HCT116 (cell line): Measurements from ENCODE around the gene TCEA3. TPM values are rescaled to one million over a fixed set of nuclear protein-coding genes. Genes with fewer than 3 reads are reported as not detected.

Source experiments
- ATAC-seq: fragments of 200-7000 bp; cut with Tn5 transposase; 2 replicates; pipeline ENCODE4 v1.9.1; 2020; ENCODE audit warnings: mild to moderate bottlenecking, moderate library complexity
- BruUV-seq: library from RNA; stranded (reverse); fragments of 400-500 nt; replicated peaks from 2 replicates; lab custom pipeline; 2021; lab: Mats Ljungman, UMichigan
- CTCF ChIA-PET: fragments of 300-600 bp; sonication (Branson Sonifier 250); formaldehyde crosslinking; loops from one replicate; lab custom pipeline; 2021; ENCODE audit warnings: antibody characterized with exemption; lab: Charles Lee
- POLR2A ChIA-PET: fragments of 300-600, 350-600 bp; sonication (Branson Sonifier 250); formaldehyde crosslinking; loops from one replicate; lab custom pipeline; 2021; ENCODE audit warnings: antibody characterized with exemption; lab: Charles Lee
- RAD21 ChIA-PET, 2 experiments: fragments of 300-600 bp; sonication (Branson Sonifier 250); formaldehyde crosslinking; loops; one replicate each; lab custom pipeline; 2023; ENCODE audit warnings: low total read pairs in 2 of 2; ENCODE audit not compliant: uncharacterized antibody in 2 of 2, unreplicated experiment in 2 of 2, low non-redundant PET in 1 of 2; lab: Charles Lee
- DNase-seq: peaks from one replicate; pipeline ENCODE4 v3.0.0-alpha.2; 2010; ENCODE audit warnings: low read depth, low spot score
- H2AFZ ChIP-seq: fragments of 200-600 bp; shearing (Covaris generic), sonication (generic); 2 replicates; pipeline ENCODE4 v1.6.1; 2017; ENCODE audit warnings: low read depth, mixed run types, mixed read lengths, antibody characterized with exemption, low read length; ENCODE audit not compliant: poor library complexity, severe bottlenecking
- H3K27ac ChIP-seq: 2 replicates; pipeline ENCODE4 v1.5.1; 2012; ENCODE audit warnings: low read depth, low read length
- H3K27me3 ChIP-seq: fragments of 200-600 bp; sonication (generic); 2 replicates; pipeline ENCODE4 v1.6.1; 2016; ENCODE audit warnings: mixed run types, low read length, mixed read lengths; ENCODE audit not compliant: insufficient read depth
- H3K36me3 ChIP-seq, 2 experiments: fragments of 200-500 bp in 1 of 2; fragments of 200-600 bp in 1 of 2; sonication (Bioruptor generic) in 1 of 2; sonication (generic) in 1 of 2; 2 replicates each; pipeline versions ENCODE4 v1.5.1 to v1.6.1; 2014 to 2016; ENCODE audit warnings: low read length in 2 of 2, inconsistent platforms in 1 of 2, mixed read lengths in 1 of 2, mixed run types in 1 of 2; ENCODE audit not compliant: insufficient read depth in 2 of 2, control insufficient read depth in 1 of 2
- H3K4me1 ChIP-seq, 2 experiments: fragments of 200-600 bp in 1 of 2; sonication (generic) in 1 of 2; 2 replicates each; pipeline versions ENCODE4 v1.5.1 to v1.6.1; 2012 to 2017; ENCODE audit warnings: low read length in 2 of 2, inconsistent platforms in 1 of 2, mild to moderate bottlenecking in 1 of 2, mixed read lengths in 1 of 2, mixed run types in 1 of 2, moderate library complexity in 1 of 2; ENCODE audit not compliant: insufficient read depth in 2 of 2, control insufficient read depth in 1 of 2
- H3K4me2 ChIP-seq: fragments of 200-600 bp; sonication (generic); 2 replicates; pipeline ENCODE4 v1.6.1; 2017; ENCODE audit warnings: mixed run types, low read length, mixed read lengths
- H3K4me3 ChIP-seq, 2 experiments: fragments of 200-600 bp in 1 of 2; sonication (generic) in 1 of 2; replicated peaks in 1 of 2; 2 replicates each; pipeline ENCODE4 v1.5.1; 2011 to 2016; ENCODE audit warnings: low read length in 2 of 2, control low read depth in 1 of 2, low read depth in 1 of 2, mild to moderate bottlenecking in 1 of 2, mixed read lengths in 1 of 2, mixed run types in 1 of 2
- H3K79me2 ChIP-seq: fragments of 200-600 bp; sonication (generic); 2 replicates; pipeline ENCODE4 v1.6.1; 2017; ENCODE audit warnings: mild to moderate bottlenecking, mixed run types, low read length, moderate library complexity, mixed read lengths; ENCODE audit not compliant: insufficient read depth
- H3K9ac ChIP-seq: fragments of 200-600 bp; sonication (generic); 2 replicates; pipeline ENCODE4 v1.6.1; 2016; ENCODE audit warnings: low read length, mixed read lengths
- H3K9me2 ChIP-seq: fragments of 200-600 bp; sonication (generic), shearing (Covaris generic); 2 replicates; pipeline ENCODE4 v1.6.1; 2017; ENCODE audit warnings: mixed run types, mild to moderate bottlenecking, moderate library complexity; ENCODE audit not compliant: insufficient read depth
- H3K9me3 ChIP-seq, 2 experiments: fragments of 200-500 bp in 1 of 2; fragments of 200-600 bp in 1 of 2; sonication (Bioruptor generic) in 1 of 2; sonication (generic) in 1 of 2; 2 replicates each; pipeline ENCODE4 v1.6.1; 2014 to 2017; ENCODE audit warnings: low read length in 2 of 2, mixed read lengths in 2 of 2, inconsistent platforms in 1 of 2, low read depth in 1 of 2, mild to moderate bottlenecking in 1 of 2, mixed run types in 1 of 2, moderate library complexity in 1 of 2; ENCODE audit not compliant: control insufficient read depth in 1 of 2, insufficient read depth in 1 of 2
- H4K20me1 ChIP-seq: fragments of 200-600 bp; sonication (generic), shearing (Covaris generic); 2 replicates; pipeline ENCODE4 v1.6.1; 2017; ENCODE audit warnings: mixed run types, mild to moderate bottlenecking, moderate library complexity; ENCODE audit not compliant: insufficient read depth
- EGR1 ChIP-seq: IDR thresholded peaks from 2 replicates; pipeline ENCODE4 v1.6.1; 2012; ENCODE audit warnings: low read depth
- ELF1 ChIP-seq: IDR thresholded peaks from 2 replicates; pipeline ENCODE4 v1.6.1; 2012; ENCODE audit warnings: low read depth, borderline replicate concordance
- EZH2 ChIP-seq: fragments of 200-600 bp; sonication (generic); IDR thresholded peaks from 2 replicates; pipeline ENCODE4 v1.6.1; 2017; ENCODE audit warnings: antibody characterized with exemption, mixed run types
- EZH2phosphoT487 ChIP-seq: fragments of 200-600 bp; IDR thresholded peaks from 2 replicates; pipeline ENCODE4 v1.6.1; 2018; ENCODE audit warnings: antibody characterized with exemption, borderline replicate concordance
- FOSL1 ChIP-seq: IDR thresholded peaks from 2 replicates; pipeline ENCODE4 v1.6.1; 2012; ENCODE audit warnings: low read depth
- POLR2A ChIP-seq: IDR thresholded peaks from 2 replicates; pipeline ENCODE4 v1.7.0; 2011; ENCODE audit warnings: borderline replicate concordance; ENCODE audit not compliant: insufficient read depth, insufficient read length; ENCODE audit errors: extremely low read depth
- POLR2AphosphoS5 ChIP-seq: IDR thresholded peaks from 2 replicates; pipeline ENCODE4 v1.6.1; 2011; ENCODE audit warnings: mild to moderate bottlenecking, low read depth, low read length, moderate library complexity
- SP1 ChIP-seq: IDR thresholded peaks from 2 replicates; pipeline ENCODE4 v1.6.1; 2012; ENCODE audit warnings: low read depth
- TCF7L2 ChIP-seq: IDR thresholded peaks from 2 replicates; pipeline ENCODE4 v1.7.0; 2011; ENCODE audit warnings: borderline replicate concordance, inconsistent platforms; ENCODE audit not compliant: insufficient read depth, insufficient read length; ENCODE audit errors: extremely low read depth
- YY1 ChIP-seq: IDR thresholded peaks from 2 replicates; pipeline ENCODE4 v1.6.1; 2011; ENCODE audit warnings: low read length, low read depth, moderate library complexity, mild to moderate bottlenecking; ENCODE audit not compliant: insufficient replicate concordance; ENCODE audit errors: extremely low read depth
- ZFX ChIP-seq: fragments of 450-650 bp; IDR thresholded peaks from 2 replicates; pipeline ENCODE4 v1.6.1; 2017
- ZNF274 ChIP-seq: fragments of 200-500 bp; sonication (Bioruptor generic); IDR thresholded peaks from 2 replicates; pipeline ENCODE4 v1.6.1; 2014; ENCODE audit warnings: mild to moderate bottlenecking, low read depth, low read length, inconsistent platforms
- intact Hi-C: fragments of 100-400 bp; cut with micrococcal nuclease; formaldehyde crosslinking; loops from 2 replicates; pipeline ENCODE4 v1.10.0; 2022
- total RNA-seq: library from RNA; stranded (reverse); gene quantifications from one replicate; pipeline ENCODE4 v1.2.1, GENCODE V29; 2021; ENCODE audit not compliant: unreplicated experiment
- TF ChIP-seq, protein P1 (sequence below): IDR thresholded peaks from 2 replicates; pipeline ENCODE4 v1.6.1; 2011; ENCODE audit warnings: mild to moderate bottlenecking, low read length, moderate library complexity; ENCODE audit not compliant: insufficient replicate concordance; ENCODE audit errors: extremely low read depth
- TF ChIP-seq, protein P2 (sequence below): IDR thresholded peaks from 2 replicates; pipeline ENCODE4 v1.6.1; 2012
- TF ChIP-seq, protein P3 (sequence below), 3 experiments: fragments of 200-600 bp in 1 of 3; sonication (generic) in 1 of 3; IDR thresholded peaks in 2 of 3; conservative IDR thresholded peaks in 1 of 3; 2 replicates each; pipeline ENCODE4 v1.5.1; 2012 to 2017; ENCODE audit warnings: low read depth in 2 of 3, low read length in 2 of 3, antibody characterized with exemption in 1 of 3, borderline replicate concordance in 1 of 3, control low read depth in 1 of 3, mild to moderate bottlenecking in 1 of 3, mixed read lengths in 1 of 3, mixed run types in 1 of 3, moderate library complexity in 1 of 3; ENCODE audit not compliant: insufficient read depth in 1 of 3

TCEA3 gene
- total RNA-seq, 1 experiment from 2014 or later, result 3.7 TPM

DNA sequence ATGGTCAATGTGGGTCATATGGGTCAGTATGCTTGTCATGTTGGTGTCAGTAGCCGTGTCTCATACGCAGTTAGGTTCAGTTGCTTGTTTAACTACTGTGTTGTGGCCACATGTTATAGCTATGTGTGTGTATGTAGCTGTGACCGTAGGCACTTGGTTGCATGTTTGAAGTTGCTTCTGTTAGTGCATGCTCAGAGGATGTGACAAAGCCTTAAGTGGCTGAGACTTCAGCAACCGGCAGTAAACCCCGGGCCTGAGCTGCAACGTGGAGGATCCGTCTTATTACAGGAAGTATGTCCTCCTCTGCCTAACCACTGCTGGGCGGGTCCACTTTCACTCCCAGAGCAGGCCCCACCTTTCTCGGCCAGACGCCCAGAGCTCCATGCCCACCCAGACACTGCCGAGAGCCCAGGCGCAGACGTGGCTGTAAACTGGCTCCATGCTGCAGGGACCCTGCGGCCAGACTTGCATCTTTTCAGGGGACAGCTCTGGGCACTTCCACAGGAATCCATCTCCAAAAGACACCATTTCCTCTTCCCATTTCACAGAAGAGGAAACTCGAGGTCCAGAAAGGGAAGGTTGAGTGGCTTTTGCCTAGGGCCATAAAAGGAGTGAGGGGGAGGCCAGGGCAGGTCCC is 2.2 kb downstream of the TCEA3 start:
- ATAC-seq (no peak), DNase-seq (no peak)
- intact Hi-C loops, result no loop called here
- H3K4me3 ChIP-seq, result no peak overlapping the region
- H3K4me2 ChIP-seq, result no peak overlapping the region
- H3K27ac ChIP-seq, result no peak overlapping the region
- no peaks in the 10 kb centered on the region for H4K20me1 ChIP-seq
- no peak overlapping the region for H3K9ac ChIP-seq
- H2AFZ ChIP-seq, result no peak overlapping the region
- TF ChIP-seq YY1, result no peak
- TF ChIP-seq, protein P1, sequence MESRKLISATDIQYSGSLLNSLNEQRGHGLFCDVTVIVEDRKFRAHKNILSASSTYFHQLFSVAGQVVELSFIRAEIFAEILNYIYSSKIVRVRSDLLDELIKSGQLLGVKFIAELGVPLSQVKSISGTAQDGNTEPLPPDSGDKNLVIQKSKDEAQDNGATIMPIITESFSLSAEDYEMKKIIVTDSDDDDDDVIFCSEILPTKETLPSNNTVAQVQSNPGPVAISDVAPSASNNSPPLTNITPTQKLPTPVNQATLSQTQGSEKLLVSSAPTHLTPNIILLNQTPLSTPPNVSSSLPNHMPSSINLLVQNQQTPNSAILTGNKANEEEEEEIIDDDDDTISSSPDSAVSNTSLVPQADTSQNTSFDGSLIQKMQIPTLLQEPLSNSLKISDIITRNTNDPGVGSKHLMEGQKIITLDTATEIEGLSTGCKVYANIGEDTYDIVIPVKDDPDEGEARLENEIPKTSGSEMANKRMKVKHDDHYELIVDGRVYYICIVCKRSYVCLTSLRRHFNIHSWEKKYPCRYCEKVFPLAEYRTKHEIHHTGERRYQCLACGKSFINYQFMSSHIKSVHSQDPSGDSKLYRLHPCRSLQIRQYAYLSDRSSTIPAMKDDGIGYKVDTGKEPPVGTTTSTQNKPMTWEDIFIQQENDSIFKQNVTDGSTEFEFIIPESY, result no peak
- TF ChIP-seq ZFX, result no peak
- no peak for TF ChIP-seq FOSL1
- no peak for TF ChIP-seq ZNF274
- TF ChIP-seq, protein P2, sequence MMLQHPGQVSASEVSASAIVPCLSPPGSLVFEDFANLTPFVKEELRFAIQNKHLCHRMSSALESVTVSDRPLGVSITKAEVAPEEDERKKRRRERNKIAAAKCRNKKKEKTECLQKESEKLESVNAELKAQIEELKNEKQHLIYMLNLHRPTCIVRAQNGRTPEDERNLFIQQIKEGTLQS, result no peak
- TF ChIP-seq SP1, result no peak
- no peak for TF ChIP-seq ELF1
- TF ChIP-seq, protein P3, sequence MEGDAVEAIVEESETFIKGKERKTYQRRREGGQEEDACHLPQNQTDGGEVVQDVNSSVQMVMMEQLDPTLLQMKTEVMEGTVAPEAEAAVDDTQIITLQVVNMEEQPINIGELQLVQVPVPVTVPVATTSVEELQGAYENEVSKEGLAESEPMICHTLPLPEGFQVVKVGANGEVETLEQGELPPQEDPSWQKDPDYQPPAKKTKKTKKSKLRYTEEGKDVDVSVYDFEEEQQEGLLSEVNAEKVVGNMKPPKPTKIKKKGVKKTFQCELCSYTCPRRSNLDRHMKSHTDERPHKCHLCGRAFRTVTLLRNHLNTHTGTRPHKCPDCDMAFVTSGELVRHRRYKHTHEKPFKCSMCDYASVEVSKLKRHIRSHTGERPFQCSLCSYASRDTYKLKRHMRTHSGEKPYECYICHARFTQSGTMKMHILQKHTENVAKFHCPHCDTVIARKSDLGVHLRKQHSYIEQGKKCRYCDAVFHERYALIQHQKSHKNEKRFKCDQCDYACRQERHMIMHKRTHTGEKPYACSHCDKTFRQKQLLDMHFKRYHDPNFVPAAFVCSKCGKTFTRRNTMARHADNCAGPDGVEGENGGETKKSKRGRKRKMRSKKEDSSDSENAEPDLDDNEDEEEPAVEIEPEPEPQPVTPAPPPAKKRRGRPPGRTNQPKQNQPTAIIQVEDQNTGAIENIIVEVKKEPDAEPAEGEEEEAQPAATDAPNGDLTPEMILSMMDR (IDR thresholded peaks at IDR 0.05 in 2 of 3, conservative IDR thresholded peaks at IDR 0.05 in 1 of 3; ENCODE audit: borderline replicate concordance in 1 of 3, insufficient read depth in 1 of 3, low read depth in 2 of 3, low read length in 2 of 3), result no peak
- no peak for TF ChIP-seq EGR1
- TF ChIP-seq POLR2AphosphoS5, result no peak
- no peak for TF ChIP-seq EZH2
- no peak for TF ChIP-seq EZH2phosphoT487
- TF ChIP-seq POLR2A, result no peak
- no peak for TF ChIP-seq TCF7L2
- no peaks in the 10 kb centered on the region for H3K9me3 ChIP-seq
- no peaks in the 10 kb centered on the region for H3K36me3 ChIP-seq
- RAD21 ChIA-PET, result no interaction called here
- H3K9me2 ChIP-seq, result no peaks in the 10 kb centered on the region
- no TSS peak for BruUV-seq
- POLR2A ChIA-PET, result no interaction called here
- H3K27me3 ChIP-seq, result no peaks in the 10 kb centered on the region
- H3K79me2 ChIP-seq, result no peaks in the 10 kb centered on the region
- H3K4me1 ChIP-seq, result peaks cover 0 to 13% of the 10 kb centered on the region in 2 experiments; a peak in 1 of 4 replicates
- CTCF ChIA-PET, result interaction anchor here (1.1 kb wide), 1 partner anchor 19 kb away, joined by 4 read pairs; no protein-coding TSS in a partner anchor
